Liver (tissue), 9 donors: ENCODE data around the gene ACTN2. TPM values are rescaled to one million over a fixed set of nuclear protein-coding genes. Genes with fewer than 3 reads are reported as not detected.

Experiments
- DNase-seq: peaks from one replicate; pipeline ENCODE4 v3.0.0-alpha.2; 2017; ENCODE audit warnings: low spot score
- H3K27ac ChIP-seq, 2 donors: one replicate each; pipeline ENCODE4 v1.7.0; 2013; ENCODE audit warnings: inconsistent platforms in 2 of 2, low read length in 2 of 2, control low read depth in 1 of 2, low read depth in 1 of 2, mild to moderate bottlenecking in 1 of 2
- H3K27me3 ChIP-seq, 4 donors: one replicate each; pipeline versions ENCODE4 v1.6.1 to v1.7.0; 2013; ENCODE audit warnings: low read length in 3 of 4, inconsistent platforms in 1 of 4, mild to moderate bottlenecking in 1 of 4, moderate library complexity in 1 of 4; ENCODE audit not compliant: control insufficient read depth in 4 of 4, insufficient read depth in 4 of 4
- H3K36me3 ChIP-seq, 4 donors: one replicate each; pipeline versions ENCODE4 v1.6.1 to v1.7.0; 2013; ENCODE audit warnings: low read length in 3 of 4, mild to moderate bottlenecking in 3 of 4, low read depth in 1 of 4, moderate library complexity in 1 of 4; ENCODE audit not compliant: control insufficient read depth in 4 of 4, insufficient read depth in 3 of 4
- H3K4me1 ChIP-seq, 4 donors: one replicate each; pipeline versions ENCODE4 v1.6.1 to v1.7.0; 2013; ENCODE audit warnings: low read length in 3 of 4, mild to moderate bottlenecking in 3 of 4, moderate library complexity in 1 of 4; ENCODE audit not compliant: control insufficient read depth in 4 of 4, insufficient read depth in 4 of 4
- H3K4me3 ChIP-seq, 3 donors: one replicate each; pipeline versions ENCODE4 v1.6.1 to v1.7.0; 2013; ENCODE audit warnings: low read length in 3 of 3, control low read depth in 1 of 3, low read depth in 1 of 3, mild to moderate bottlenecking in 1 of 3
- H3K9ac ChIP-seq, 2 donors: one replicate each; pipeline ENCODE4 v1.7.0; 2013; ENCODE audit warnings: low read length in 2 of 2, mild to moderate bottlenecking in 2 of 2, moderate library complexity in 2 of 2, control low read depth in 1 of 2, low read depth in 1 of 2
- H3K9me3 ChIP-seq, 4 donors: one replicate each; pipeline versions ENCODE4 v1.6.1 to v1.7.0; 2013; ENCODE audit warnings: low read length in 3 of 4; ENCODE audit not compliant: control insufficient read depth in 4 of 4
- EGR1 ChIP-seq, 2 donors: IDR thresholded peaks; 2 replicates each; pipeline ENCODE4 v1.6.1; 2016 to 2018; ENCODE audit warnings: antibody characterized with exemption in 2 of 2, low read depth in 2 of 2
- FOXA1 ChIP-seq: IDR thresholded peaks from 2 replicates; pipeline ENCODE4 v1.6.1; 2016; ENCODE audit warnings: antibody characterized with exemption
- FOXA2 ChIP-seq: IDR thresholded peaks from 2 replicates; pipeline ENCODE4 v1.6.1; 2016; ENCODE audit warnings: antibody characterized with exemption
- GABPA ChIP-seq, 2 donors: IDR thresholded peaks in 1 of 2; conservative IDR thresholded peaks in 1 of 2; 2 replicates each; pipeline ENCODE4 v1.6.1; 2016; ENCODE audit warnings: antibody characterized with exemption in 2 of 2, mild to moderate bottlenecking in 1 of 2, moderate library complexity in 1 of 2
- HNF4A ChIP-seq, 2 donors: conservative IDR thresholded peaks; 2 replicates each; pipeline ENCODE4 v1.6.1; 2016; ENCODE audit warnings: antibody characterized with exemption in 2 of 2, mild to moderate bottlenecking in 2 of 2
- HNF4G ChIP-seq: IDR thresholded peaks from 2 replicates; pipeline ENCODE4 v1.6.1; 2016; ENCODE audit warnings: antibody characterized with exemption
- JUND ChIP-seq, 2 donors: IDR thresholded peaks; 2 replicates each; pipeline ENCODE4 v1.6.1; 2016; ENCODE audit warnings: antibody characterized with exemption in 2 of 2
- MAX ChIP-seq: IDR thresholded peaks from 2 replicates; pipeline ENCODE4 v1.6.1; 2016; ENCODE audit warnings: antibody characterized with exemption
- NR2F2 ChIP-seq: IDR thresholded peaks from 2 replicates; pipeline ENCODE4 v1.6.1; 2016; ENCODE audit warnings: antibody characterized with exemption
- RAD21 ChIP-seq, 2 donors: IDR thresholded peaks; 2 replicates each; pipeline ENCODE4 v1.6.1; 2016; ENCODE audit warnings: antibody characterized with exemption in 2 of 2, mild to moderate bottlenecking in 2 of 2
- REST ChIP-seq: IDR thresholded peaks from 2 replicates; pipeline ENCODE4 v1.6.1; 2016; ENCODE audit warnings: antibody characterized with exemption, mild to moderate bottlenecking
- RXRA ChIP-seq, 2 donors: IDR thresholded peaks; 2 replicates each; pipeline ENCODE4 v1.6.1; 2017 to 2018; ENCODE audit warnings: antibody characterized with exemption in 2 of 2, mild to moderate bottlenecking in 1 of 2
- SP1 ChIP-seq: IDR thresholded peaks from 2 replicates; pipeline ENCODE4 v1.6.1; 2018; ENCODE audit warnings: antibody characterized with exemption, mild to moderate bottlenecking
- TAF1 ChIP-seq: conservative IDR thresholded peaks from 2 replicates; pipeline ENCODE4 v1.6.1; 2016; ENCODE audit warnings: antibody characterized with exemption, mild to moderate bottlenecking
- YY1 ChIP-seq: IDR thresholded peaks from 2 replicates; pipeline ENCODE4 v1.6.1; 2016; ENCODE audit warnings: antibody characterized with exemption, mild to moderate bottlenecking
- polyA plus RNA-seq, 2 donors: library from polyadenylated mRNA; stranded (reverse) in 1 of 2; unstranded in 1 of 2; fragments of 200-250 nt in 1 of 2; fragments of >200 nt in 1 of 2; fragmentation: Nextera tagmentation in 1 of 2; extraction: Ambion mirVana in 1 of 2; gene quantifications; one replicate each; pipeline versions ENCODE4 v1.2.1 to v1.2.3, GENCODE V29; 2013 to 2015
- total RNA-seq, 2 donors: library from RNA; depleted of rRNA; stranded (reverse); fragments of >200 nt; gene quantifications; one replicate each; pipeline ENCODE4 v1.2.3, GENCODE V29; 2014
- TF ChIP-seq, protein P1 (sequence below): IDR thresholded peaks from 2 replicates; pipeline ENCODE4 v1.6.1; 2016; ENCODE audit warnings: antibody characterized with exemption
- TF ChIP-seq, protein P2 (sequence below): IDR thresholded peaks from 2 replicates; pipeline ENCODE4 v1.6.1; 2016; ENCODE audit warnings: antibody characterized with exemption
- TF ChIP-seq, protein P3 (sequence below): fragments of 150-350 bp; IDR thresholded peaks from 2 replicates; pipeline ENCODE4 v1.5.1; 2017; ENCODE audit warnings: improper control_type of control experiment, low read depth, low read length; ENCODE audit not compliant: missing input control
- donor health status: healthy.
- donor health status: healthy.
- donor health status: healthy.
- donor health status: healthy.
- donor health status: healthy.

The ACTN2 gene
- total and polyA plus RNA-seq, 4 donors, result 0.08 to 0.81 (median 0.15) TPM

DNA sequence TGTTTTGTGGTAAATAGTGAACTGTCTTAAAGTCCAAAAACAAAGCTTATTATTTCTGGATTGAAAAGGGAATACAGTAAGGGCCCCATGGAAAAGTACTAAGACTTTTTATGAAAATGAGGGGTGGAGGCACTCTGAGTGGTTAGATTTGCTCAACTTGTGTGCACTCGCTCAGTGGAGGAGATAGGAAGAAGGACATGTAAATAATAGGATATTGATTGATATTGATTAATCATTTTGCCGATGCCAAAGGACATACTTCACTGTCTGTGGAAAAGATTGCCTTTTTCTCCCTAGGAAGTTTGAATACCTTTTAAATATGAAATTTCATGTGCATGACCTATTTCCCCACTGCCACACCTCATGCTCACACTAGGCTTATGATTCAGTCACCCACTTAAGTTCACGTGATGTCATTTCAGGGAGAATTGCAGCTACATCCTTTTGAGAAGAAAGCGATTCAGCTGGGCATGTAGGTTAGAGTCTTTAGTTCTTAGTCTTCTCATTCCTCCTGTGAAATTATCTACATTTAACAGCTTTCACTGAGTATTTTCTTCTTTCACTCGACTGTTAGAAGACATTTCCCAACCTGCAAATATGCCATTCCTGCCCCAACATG is 113.8 kb downstream of the ACTN2 start (continued):
- TF ChIP-seq YY1 (no peak), FOXA2 (no peak), HNF4G (no peak), JUND (IDR thresholded peaks at IDR 0.05) (no peak), FOXA1 (no peak)
- TF ChIP-seq, protein P1, sequence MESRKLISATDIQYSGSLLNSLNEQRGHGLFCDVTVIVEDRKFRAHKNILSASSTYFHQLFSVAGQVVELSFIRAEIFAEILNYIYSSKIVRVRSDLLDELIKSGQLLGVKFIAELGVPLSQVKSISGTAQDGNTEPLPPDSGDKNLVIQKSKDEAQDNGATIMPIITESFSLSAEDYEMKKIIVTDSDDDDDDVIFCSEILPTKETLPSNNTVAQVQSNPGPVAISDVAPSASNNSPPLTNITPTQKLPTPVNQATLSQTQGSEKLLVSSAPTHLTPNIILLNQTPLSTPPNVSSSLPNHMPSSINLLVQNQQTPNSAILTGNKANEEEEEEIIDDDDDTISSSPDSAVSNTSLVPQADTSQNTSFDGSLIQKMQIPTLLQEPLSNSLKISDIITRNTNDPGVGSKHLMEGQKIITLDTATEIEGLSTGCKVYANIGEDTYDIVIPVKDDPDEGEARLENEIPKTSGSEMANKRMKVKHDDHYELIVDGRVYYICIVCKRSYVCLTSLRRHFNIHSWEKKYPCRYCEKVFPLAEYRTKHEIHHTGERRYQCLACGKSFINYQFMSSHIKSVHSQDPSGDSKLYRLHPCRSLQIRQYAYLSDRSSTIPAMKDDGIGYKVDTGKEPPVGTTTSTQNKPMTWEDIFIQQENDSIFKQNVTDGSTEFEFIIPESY, result no peak

DNA sequence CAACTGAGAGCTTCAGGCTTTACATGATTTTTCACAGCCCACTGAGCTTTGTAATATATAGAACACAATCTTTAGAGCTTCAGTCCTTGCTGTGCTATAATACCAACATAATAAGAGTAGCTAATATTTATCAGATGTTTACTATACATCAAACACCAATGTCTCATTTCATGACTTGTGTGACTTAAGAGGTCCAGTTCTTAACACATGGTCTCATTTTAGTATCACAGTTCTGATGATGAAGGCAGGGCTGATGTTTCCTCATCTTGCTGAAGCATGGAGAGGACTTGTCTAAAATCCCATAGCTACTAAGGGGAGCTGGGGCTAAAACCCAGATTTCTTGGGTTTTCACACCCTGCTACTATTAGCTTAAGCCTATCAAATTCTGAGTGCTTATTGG is 114.3 kb downstream of the ACTN2 start:
- Histone ChIP-seq H3K27me3 (no peaks in the 10 kb centered on the region), H3K9me3 (no peaks in the 10 kb centered on the region), H3K9ac (no peak overlapping the region), H3K4me1 (peaks cover 0 to 15% (median 4%) of the 10 kb centered on the region in 4 donors), H3K27ac (no peak overlapping the region), H3K4me3 (no peak overlapping the region), H3K36me3 (peaks cover 0 to 6% (median 4%) of the 10 kb centered on the region in 4 donors)
- no peak for DNase-seq
- TF ChIP-seq, protein P1, result no peak
- TF ChIP-seq SP1 (no peak), RXRA (IDR thresholded peaks at IDR 0.05) (no peak), GABPA (IDR thresholded peaks at IDR 0.05 in 1 of 2, conservative IDR thresholded peaks at IDR 0.05 in 1 of 2) (no peak), HNF4G (no peak), FOXA1 (no peak), NR2F2 (no peak), FOXA2 (no peak), MAX (no peak), JUND (IDR thresholded peaks at IDR 0.05) (no peak), TAF1 (no peak), REST (no peak), EGR1 (IDR thresholded peaks at IDR 0.05; ENCODE audit: low read depth in 2 of 2) (no peak), YY1 (no peak), RAD21 (IDR thresholded peaks at IDR 0.05) (no peak), HNF4A (conservative IDR thresholded peaks at IDR 0.05) (no peak)
- TF ChIP-seq, protein P2, sequence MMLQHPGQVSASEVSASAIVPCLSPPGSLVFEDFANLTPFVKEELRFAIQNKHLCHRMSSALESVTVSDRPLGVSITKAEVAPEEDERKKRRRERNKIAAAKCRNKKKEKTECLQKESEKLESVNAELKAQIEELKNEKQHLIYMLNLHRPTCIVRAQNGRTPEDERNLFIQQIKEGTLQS, result no peak
- TF ChIP-seq, protein P3, sequence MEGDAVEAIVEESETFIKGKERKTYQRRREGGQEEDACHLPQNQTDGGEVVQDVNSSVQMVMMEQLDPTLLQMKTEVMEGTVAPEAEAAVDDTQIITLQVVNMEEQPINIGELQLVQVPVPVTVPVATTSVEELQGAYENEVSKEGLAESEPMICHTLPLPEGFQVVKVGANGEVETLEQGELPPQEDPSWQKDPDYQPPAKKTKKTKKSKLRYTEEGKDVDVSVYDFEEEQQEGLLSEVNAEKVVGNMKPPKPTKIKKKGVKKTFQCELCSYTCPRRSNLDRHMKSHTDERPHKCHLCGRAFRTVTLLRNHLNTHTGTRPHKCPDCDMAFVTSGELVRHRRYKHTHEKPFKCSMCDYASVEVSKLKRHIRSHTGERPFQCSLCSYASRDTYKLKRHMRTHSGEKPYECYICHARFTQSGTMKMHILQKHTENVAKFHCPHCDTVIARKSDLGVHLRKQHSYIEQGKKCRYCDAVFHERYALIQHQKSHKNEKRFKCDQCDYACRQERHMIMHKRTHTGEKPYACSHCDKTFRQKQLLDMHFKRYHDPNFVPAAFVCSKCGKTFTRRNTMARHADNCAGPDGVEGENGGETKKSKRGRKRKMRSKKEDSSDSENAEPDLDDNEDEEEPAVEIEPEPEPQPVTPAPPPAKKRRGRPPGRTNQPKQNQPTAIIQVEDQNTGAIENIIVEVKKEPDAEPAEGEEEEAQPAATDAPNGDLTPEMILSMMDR, result no peak
